CD4-positive, alpha-beta T cell treated with Interleukin-1 beta for 1 hour (primary cell): ENCODE results near the gene GALNT9.
"Not testable (repeated sequence)": the region's sequence is repeated elsewhere in the genome, so short reads cannot be mapped to it uniquely, and the experiment has no call there.

Experiments used
- DNase-seq, 2 donors: peaks; one replicate each; pipeline ENCODE4 v3.0.0-alpha.2; 2020 to 2022

GALNT9 gene

GRCh38 chr12:132329036-132329719, at the start of gene GALNT9:
Gene GALNT9 (minus strand): TSS chr12:132329589. CDS start chr12:132329203, 386 bp downstream.
- DNase-seq, result no peak

- DNase-seq, result not testable (repeated sequence)
Observed at GRCh38 chr12:132379057-132379456, 49.7 kb upstream of the GALNT9 start.

GRCh38 chr12:132377147-132377546, 47.8 kb upstream of the GALNT9 start:
- DNase-seq, result no peak

- DNase-seq, result no peak
Observed at GRCh38 chr12:132376464-132376830, 47.1 kb upstream of the GALNT9 start.

GRCh38 chr12:132375747-132376463, 46.5 kb upstream of the GALNT9 start:
- no peak for DNase-seq

GRCh38 chr12:132374612-132375445, 45.4 kb upstream of the GALNT9 start:
- DNase-seq, result no peak

- DNase-seq, result no peak
Observed at GRCh38 chr12:132373901-132374611, 44.7 kb upstream of the GALNT9 start.

GRCh38 chr12:132367852-132368251, 38.5 kb upstream of the GALNT9 start:
- no peak for DNase-seq

GRCh38 chr12:132367071-132367851, 37.9 kb upstream of the GALNT9 start:
- DNase-seq, result no peak

GRCh38 chr12:132366341-132366861, 37.0 kb upstream of the GALNT9 start:
- DNase-seq, result no peak

GRCh38 chr12:132365226-132365625, 35.8 kb upstream of the GALNT9 start:
- no peak for DNase-seq

GRCh38 chr12:132364348-132364902, 35.0 kb upstream of the GALNT9 start:
- DNase-seq, result no peak

GRCh38 chr12:132363661-132364347, 34.4 kb upstream of the GALNT9 start:
- DNase-seq, result no peak

- DNase-seq, result no peak
Observed at GRCh38 chr12:132362996-132363660, 33.7 kb upstream of the GALNT9 start.

- DNase-seq, result no peak
Observed at GRCh38 chr12:132360906-132361777, 31.8 kb upstream of the GALNT9 start.

- no peak for DNase-seq
Observed at GRCh38 chr12:132360410-132360809, 31.0 kb upstream of the GALNT9 start.

- DNase-seq, result no peak
Observed at GRCh38 chr12:132359971-132360370, 30.6 kb upstream of the GALNT9 start.

- no peak for DNase-seq
Observed at GRCh38 chr12:132359551-132359950, 30.2 kb upstream of the GALNT9 start.
